Esophagus squamous epithelium (tissue), 4 donors: ENCODE measurements around the gene ZNF385B.

Source experiments
- CTCF ChIP-seq, 6 experiments: fragments of 450-650 bp in 4 of 6; fragments of 200-600 bp in 2 of 6; sonication (generic) in 2 of 6; IDR thresholded peaks; one replicate each; pipeline ENCODE4 v1.5.1; 2016 to 2019; ENCODE audit warnings: antibody characterized with exemption in 6 of 6, mild to moderate bottlenecking in 4 of 6, moderate library complexity in 4 of 6
- POLR2A ChIP-seq, 4 donors: fragments of 450-650 bp; IDR thresholded peaks; one replicate each; pipeline ENCODE4 v1.6.1; 2017; ENCODE audit warnings: antibody characterized with exemption in 4 of 4, mild to moderate bottlenecking in 4 of 4, moderate library complexity in 3 of 4

DNA sequence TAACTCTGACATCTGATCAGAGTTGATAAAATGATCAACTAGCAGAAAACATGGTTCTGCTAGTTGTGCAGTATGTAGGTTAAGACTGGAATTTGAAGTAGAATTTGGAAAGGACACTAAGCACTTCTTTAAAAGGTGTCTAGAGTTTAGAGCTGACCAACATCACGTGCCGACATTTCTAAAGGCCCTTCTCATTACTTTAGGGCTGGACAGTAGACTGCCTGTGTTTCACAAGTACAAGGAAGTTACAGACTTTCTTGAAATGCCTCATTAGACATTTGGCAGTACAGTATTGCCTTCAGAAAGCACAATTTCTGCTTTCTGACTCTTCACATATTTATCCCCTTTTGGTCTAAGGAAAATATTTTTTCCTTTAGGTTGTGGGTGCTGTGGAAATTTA, 255.3 kb downstream of the ZNF385B start:
- no peak for TF ChIP-seq POLR2A (IDR thresholded peaks at IDR 0.05)
- no peak for TF ChIP-seq CTCF (IDR thresholded peaks at IDR 0.05)
